Trophoblast cell (in vitro differentiated cells and primary cell): ENCODE data around the gene ADRA2A.

Source experiments
- DNase-seq, 2 donors: peaks; one replicate each; pipeline ENCODE4 v3.0.0-alpha.2; 2016
- H2AFZ ChIP-seq: 2 replicates; pipeline ENCODE4 v1.6.1; 2013; ENCODE audit warnings: low read length, moderate library complexity, mild to moderate bottlenecking; ENCODE audit not compliant: insufficient read depth, poor library complexity
- H2AK5ac ChIP-seq: 2 replicates; pipeline ENCODE4 v1.6.1; 2013; ENCODE audit warnings: mild to moderate bottlenecking, low read length
- H2BK120ac ChIP-seq: 2 replicates; pipeline ENCODE4 v1.6.1; 2013; ENCODE audit warnings: low read length, mild to moderate bottlenecking, moderate library complexity; ENCODE audit not compliant: insufficient read depth, poor library complexity
- H2BK12ac ChIP-seq: 2 replicates; pipeline ENCODE4 v1.6.1; 2013; ENCODE audit warnings: mild to moderate bottlenecking, low read length, moderate library complexity
- H2BK5ac ChIP-seq: 2 replicates; pipeline ENCODE4 v1.6.1; 2013; ENCODE audit warnings: low read length, low read depth, moderate library complexity, mild to moderate bottlenecking; ENCODE audit not compliant: poor library complexity
- H3K14ac ChIP-seq: 2 replicates; pipeline ENCODE4 v1.6.1; 2013; ENCODE audit warnings: mild to moderate bottlenecking, low read length
- H3K18ac ChIP-seq: 2 replicates; pipeline ENCODE4 v1.6.1; 2013; ENCODE audit warnings: mild to moderate bottlenecking, low read length
- H3K23ac ChIP-seq: 2 replicates; pipeline ENCODE4 v1.6.1; 2013; ENCODE audit warnings: low read length
- H3K27ac ChIP-seq: 2 replicates; pipeline ENCODE4 v1.5.1; 2013; ENCODE audit warnings: low read depth, mild to moderate bottlenecking, inconsistent platforms, low read length, moderate library complexity
- H3K27me3 ChIP-seq: 2 replicates; pipeline ENCODE4 v1.6.1; 2013; ENCODE audit warnings: inconsistent platforms, mild to moderate bottlenecking, low read length, moderate library complexity; ENCODE audit not compliant: insufficient read depth
- H3K36me3 ChIP-seq, 2 experiments: 1 replicate in 1 of 2; 2 replicates in 1 of 2; pipeline ENCODE4 v1.6.1; 2013; ENCODE audit warnings: low read length in 2 of 2, mild to moderate bottlenecking in 2 of 2, moderate library complexity in 1 of 2; ENCODE audit not compliant: insufficient read depth in 2 of 2, control insufficient read depth in 1 of 2
- H3K4ac ChIP-seq: 2 replicates; pipeline ENCODE4 v1.6.1; 2013; ENCODE audit warnings: low read depth, mild to moderate bottlenecking, low read length, moderate library complexity
- H3K4me1 ChIP-seq, 2 experiments: 1 replicate in 1 of 2; 2 replicates in 1 of 2; pipeline ENCODE4 v1.6.1; 2013; ENCODE audit warnings: low read length in 2 of 2, mild to moderate bottlenecking in 2 of 2, moderate library complexity in 1 of 2; ENCODE audit not compliant: insufficient read depth in 2 of 2, control insufficient read depth in 1 of 2
- H3K4me2 ChIP-seq: 2 replicates; pipeline ENCODE4 v1.6.1; 2013; ENCODE audit warnings: inconsistent platforms, mild to moderate bottlenecking, low read length, moderate library complexity
- H3K4me3 ChIP-seq: 2 replicates; pipeline ENCODE4 v1.5.1; 2013; ENCODE audit warnings: mild to moderate bottlenecking, low read depth, low read length, inconsistent platforms
- H3K79me1 ChIP-seq: one replicate; pipeline ENCODE4 v1.6.1; 2013; ENCODE audit warnings: low read length
- H3K79me2 ChIP-seq: 2 replicates; pipeline ENCODE4 v1.6.1; 2013; ENCODE audit warnings: low read length, mild to moderate bottlenecking; ENCODE audit not compliant: control insufficient read depth, insufficient read depth, poor library complexity
- H3K9ac ChIP-seq: 2 replicates; pipeline ENCODE4 v1.6.1; 2013; ENCODE audit warnings: mild to moderate bottlenecking, low read length
- H3K9me3 ChIP-seq: 2 replicates; pipeline ENCODE4 v1.6.1; 2013; ENCODE audit warnings: low read depth, mild to moderate bottlenecking, control low read depth, inconsistent platforms, low read length; ENCODE audit not compliant: insufficient read depth
- H4K12ac ChIP-seq: 2 replicates; pipeline ENCODE4 v1.6.1; 2013; ENCODE audit warnings: low read depth, mild to moderate bottlenecking, low read length, moderate library complexity
- H4K8ac ChIP-seq: 2 replicates; pipeline ENCODE4 v1.6.1; 2013; ENCODE audit warnings: low read depth, mild to moderate bottlenecking, low read length, moderate library complexity
- H4K91ac ChIP-seq: one replicate; pipeline ENCODE4 v1.6.1; 2013; ENCODE audit warnings: low read depth, mild to moderate bottlenecking, low read length, moderate library complexity
- WGBS: extraction: QIAGEN DNeasy Blood & Tissue Kit; methylation state at CpG from one replicate; pipeline ENCODE4 v1.1.7; 2013; ENCODE audit warnings: missing lambda C conversion rate; ENCODE audit not compliant: insufficient read length, insufficient coverage; ENCODE audit errors: extremely low coverage; 5-methylcytosine and 5-hydroxymethylcytosine counted together

Gene ADRA2A

GRCh38 chr10:111037858-111038257 is 39.0 kb upstream of the ADRA2A start:
- H3K27ac ChIP-seq = no peak overlapping the region
- no peaks in the 10 kb centered on the region for H3K79me1 ChIP-seq
- H3K4ac ChIP-seq = no peak overlapping the region
- no peaks in the 10 kb centered on the region for H3K79me2 ChIP-seq
- no peak overlapping the region for H2AFZ ChIP-seq
- no peak overlapping the region for H2BK12ac ChIP-seq
- no peak overlapping the region for H3K4me2 ChIP-seq
- peak in 1 of 2 donors; percentile 5 for DNase-seq
- no peak overlapping the region for H2AK5ac ChIP-seq
- no peak overlapping the region for H2BK5ac ChIP-seq
- no peak overlapping the region for H4K8ac ChIP-seq
- no peaks in the 10 kb centered on the region for H3K4me1 ChIP-seq
- H4K12ac ChIP-seq = no peak overlapping the region
- H3K36me3 ChIP-seq = peaks cover under 1% of the 10 kb centered on the region in 2 experiments
- no peak overlapping the region for H2BK120ac ChIP-seq
- no peaks in the 10 kb centered on the region for H3K9me3 ChIP-seq
- no peaks in the 10 kb centered on the region for H3K27me3 ChIP-seq
- no peak overlapping the region for H3K9ac ChIP-seq
- no peak overlapping the region for H3K23ac ChIP-seq
- H4K91ac ChIP-seq = no peak overlapping the region
- H3K18ac ChIP-seq = no peak overlapping the region
- no peak overlapping the region for H3K4me3 ChIP-seq
- H3K14ac ChIP-seq = no peak overlapping the region

DNA sequence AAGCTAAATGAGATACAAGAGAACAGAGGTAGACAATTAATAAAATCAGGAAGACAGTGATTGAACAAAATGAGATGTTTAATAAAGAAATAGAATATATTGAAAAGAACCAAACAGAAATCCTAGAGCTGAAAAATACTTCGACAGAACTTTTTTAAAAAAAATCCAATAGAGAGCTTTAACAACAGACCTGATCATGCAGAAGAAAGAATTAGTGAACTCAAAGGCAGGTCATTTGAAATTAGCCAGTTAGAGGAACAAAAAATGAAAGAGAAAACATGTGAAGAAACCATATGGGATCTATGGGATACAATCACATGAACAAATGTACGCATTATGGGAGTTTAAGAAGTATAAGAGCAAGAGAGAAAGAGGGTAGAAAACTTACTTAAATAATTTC is 37.3 kb upstream of the ADRA2A start:
- no peak overlapping the region for H3K4me3 ChIP-seq
- H3K4ac ChIP-seq = no peak overlapping the region
- no peak overlapping the region for H4K12ac ChIP-seq
- H3K9me3 ChIP-seq = no peaks in the 10 kb centered on the region
- no peak overlapping the region for H4K8ac ChIP-seq
- no peak overlapping the region for H2BK120ac ChIP-seq
- H2BK12ac ChIP-seq = no peak overlapping the region
- no peaks in the 10 kb centered on the region for H3K79me2 ChIP-seq
- H2AFZ ChIP-seq = no peak overlapping the region
- no peak overlapping the region for H2BK5ac ChIP-seq
- no peak overlapping the region for H3K27ac ChIP-seq
- DNase-seq = no peak
- H3K9ac ChIP-seq = no peak overlapping the region
- no peak overlapping the region for H3K14ac ChIP-seq
- no peak overlapping the region for H3K18ac ChIP-seq
- H3K36me3 ChIP-seq = peaks cover 0 to 4% of the 10 kb centered on the region in 2 experiments
- WGBS = no CpG with 5 or more reads among the region's 2 CpGs
- H3K23ac ChIP-seq = no peak overlapping the region
- no peak overlapping the region for H4K91ac ChIP-seq
- H3K27me3 ChIP-seq = no peaks in the 10 kb centered on the region
- H2AK5ac ChIP-seq = no peak overlapping the region
- no peaks in the 10 kb centered on the region for H3K4me1 ChIP-seq
- H3K4me2 ChIP-seq = no peak overlapping the region
- H3K79me1 ChIP-seq = no peaks in the 10 kb centered on the region

DNA sequence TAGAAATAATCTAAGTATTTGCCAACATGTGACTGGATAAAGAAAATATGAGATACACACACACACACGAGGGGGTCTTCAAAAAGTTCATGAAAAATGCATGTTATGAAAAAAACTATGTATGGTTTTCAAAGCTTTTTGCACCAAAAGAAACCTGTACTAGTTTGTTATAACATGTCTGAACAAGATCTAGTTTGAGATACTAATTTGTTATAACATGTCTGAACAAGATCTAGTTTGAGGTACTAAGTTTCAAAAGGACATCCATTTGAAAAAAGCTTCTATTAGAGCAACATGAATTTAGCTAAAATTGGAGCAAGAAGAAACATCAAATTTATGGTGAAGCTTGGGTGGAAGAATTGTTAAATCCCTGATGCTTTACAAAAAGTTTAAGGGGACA is 19.8 kb upstream of the ADRA2A start:
- H3K18ac ChIP-seq = no peak overlapping the region
- H3K4me2 ChIP-seq = no peak overlapping the region
- H3K14ac ChIP-seq = no peak overlapping the region
- no CpG with 5 or more reads among the region's 1 CpG for WGBS
- no peak overlapping the region for H2BK5ac ChIP-seq
- H3K27ac ChIP-seq = no peak overlapping the region
- H2BK120ac ChIP-seq = no peak overlapping the region
- H3K9me3 ChIP-seq = no peaks in the 10 kb centered on the region
- no peaks in the 10 kb centered on the region for H3K79me2 ChIP-seq
- H3K27me3 ChIP-seq = no peaks in the 10 kb centered on the region
- H3K4ac ChIP-seq = no peak overlapping the region
- no peaks in the 10 kb centered on the region for H3K79me1 ChIP-seq
- H3K4me3 ChIP-seq = no peak overlapping the region
- H3K4me1 ChIP-seq = no peaks in the 10 kb centered on the region
- no peak overlapping the region for H3K9ac ChIP-seq
- H3K36me3 ChIP-seq = no peaks in the 10 kb centered on the region
- no peak overlapping the region for H2AFZ ChIP-seq
- no peak for DNase-seq
- H2BK12ac ChIP-seq = no peak overlapping the region
- H4K91ac ChIP-seq = no peak overlapping the region
- H4K8ac ChIP-seq = no peak overlapping the region
- no peak overlapping the region for H4K12ac ChIP-seq
- H3K23ac ChIP-seq = no peak overlapping the region
- H2AK5ac ChIP-seq = no peak overlapping the region

DNA sequence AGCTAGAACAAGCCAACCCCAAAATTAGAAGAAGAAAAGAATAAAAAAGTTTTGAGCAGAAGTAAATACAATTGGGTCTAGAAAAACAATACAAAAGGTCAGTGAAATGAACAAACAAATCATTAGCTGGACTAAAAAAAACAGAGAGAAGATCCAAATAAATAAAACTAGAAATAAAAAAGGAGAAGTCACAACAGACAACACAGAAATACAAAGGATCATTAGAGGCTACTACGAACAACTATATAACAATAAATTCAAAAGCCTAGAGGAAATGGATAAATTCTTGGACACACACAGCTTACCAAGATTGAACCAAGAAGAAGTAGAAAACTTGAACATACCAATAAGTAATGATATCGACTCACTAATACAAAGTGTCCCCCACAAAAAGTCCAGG is 13.4 kb upstream of the ADRA2A start:
- Histone ChIP-seq H3K14ac (no peak overlapping the region), H3K9me3 (no peaks in the 10 kb centered on the region), H4K12ac (no peak overlapping the region), H3K4me1 (no peaks in the 10 kb centered on the region), H3K23ac (no peak overlapping the region), H2BK12ac (no peak overlapping the region), H3K79me2 (no peaks in the 10 kb centered on the region), H2BK5ac (no peak overlapping the region), H3K4me3 (no peak overlapping the region), H3K18ac (no peak overlapping the region), H2AK5ac (no peak overlapping the region), H3K27me3 (no peaks in the 10 kb centered on the region), H2AFZ (no peak overlapping the region), H3K4ac (no peak overlapping the region), H3K27ac (no peak overlapping the region), H2BK120ac (no peak overlapping the region), H3K9ac (no peak overlapping the region), H4K8ac (no peak overlapping the region), H4K91ac (no peak overlapping the region), H3K4me2 (no peak overlapping the region), H3K36me3 (no peaks in the 10 kb centered on the region), H3K79me1 (no peaks in the 10 kb centered on the region)
- DNase-seq = no peak
- no CpG with 5 or more reads among the region's 2 CpGs for WGBS
